HepG2 (cell line): ENCODE measurements around the gene HES2. TPM values are rescaled to one million over a fixed set of nuclear protein-coding genes. Genes with fewer than 3 reads are reported as not detected.

Experiments
- CENPT ChIP-seq: sonication (generic); formaldehyde crosslinking; IDR thresholded peaks from 2 replicates; pipeline ENCODE4 v1.8.0; 2022; ENCODE audit warnings: low read depth, mild to moderate bottlenecking, moderate library complexity, missing genetic modification reagents
- GFI1 ChIP-seq: sonication (generic); formaldehyde crosslinking; IDR thresholded peaks from 2 replicates; pipeline ENCODE4 v1.5.0; 2020; ENCODE audit warnings: missing genetic modification reagents, mild to moderate bottlenecking, borderline replicate concordance
- IRF2 ChIP-seq: IDR thresholded peaks from 2 replicates; pipeline ENCODE4 v1.6.1; 2018; ENCODE audit warnings: missing genetic modification reagents, missing compliant biosample characterization
- MEIS1 ChIP-seq: sonication (generic); formaldehyde crosslinking; IDR thresholded peaks from 2 replicates; pipeline ENCODE4 v1.9.0; 2021; ENCODE audit warnings: mild to moderate bottlenecking, missing genetic modification reagents, moderate library complexity, borderline replicate concordance
- MXI1 ChIP-seq: IDR thresholded peaks from 3 replicates; pipeline ENCODE4 v1.6.1; 2012; ENCODE audit warnings: low read depth, low read length, inconsistent platforms, borderline replicate concordance
- TMF1 ChIP-seq: sonication (generic); formaldehyde crosslinking; IDR thresholded peaks from 2 replicates; pipeline ENCODE4 v1.8.1; 2022; ENCODE audit warnings: low read depth, missing genetic modification reagents
- ZNF180 ChIP-seq: sonication (generic); formaldehyde crosslinking; IDR thresholded peaks from 2 replicates; pipeline ENCODE4 v1.4.0; 2020; ENCODE audit warnings: low read depth, missing genetic modification reagents, borderline replicate concordance
- ZSCAN25 ChIP-seq: sonication (generic); formaldehyde crosslinking; IDR thresholded peaks from 2 replicates; pipeline ENCODE4 v1.8.0; 2022; ENCODE audit warnings: mild to moderate bottlenecking, missing genetic modification reagents
- polyA plus RNA-seq, 8 experiments: library from polyadenylated mRNA; depleted of rRNA in 3 of 8; stranded (reverse) in 7 of 8; unstranded in 1 of 8; fragments of >200 nt; fragmentation: Illumina TruSeq in 4 of 8; extraction: Trizol in 4 of 8; gene quantifications; 2 replicates each; pipeline versions ENCODE4 v1.2.1 to v1.2.3, GENCODE V29; 2011 to 2016; ENCODE audit warnings: low read depth in 4 of 8, missing spikeins in 1 of 8, mixed read lengths in 1 of 8; ENCODE audit not compliant: insufficient read depth in 1 of 8
- total RNA-seq, 5 experiments: library from RNA; depleted of rRNA; stranded (reverse); fragments of >200 nt; fragmentation: Illumina TruSeq; extraction: Trizol; gene quantifications; 2 replicates each; pipeline ENCODE4 v1.2.3, GENCODE V29; 2016; ENCODE audit warnings: low read depth in 1 of 5
- TF ChIP-seq, protein P1 (sequence below): sonication (generic); formaldehyde crosslinking; IDR thresholded peaks from 2 replicates; pipeline ENCODE4 v1.8.0; 2022; ENCODE audit warnings: low read depth, missing genetic modification reagents
- TF ChIP-seq, protein P2 (sequence below): sonication (generic); formaldehyde crosslinking; IDR thresholded peaks from 2 replicates; pipeline ENCODE4 v1.5.0; 2020; ENCODE audit warnings: mild to moderate bottlenecking, missing genetic modification reagents, borderline replicate concordance
- TF ChIP-seq, protein P3 (sequence below): IDR thresholded peaks from 2 replicates; pipeline ENCODE4 v1.6.1; 2016; ENCODE audit warnings: mild to moderate bottlenecking
- TF ChIP-seq, protein P4 (sequence below): IDR thresholded peaks from 2 replicates; pipeline ENCODE4 v1.6.1; 2016; ENCODE audit warnings: missing biosample characterization, missing genetic modification reagents, low read depth
- TF ChIP-seq, protein P5 (sequence below): sonication (generic); formaldehyde crosslinking; IDR thresholded peaks from 2 replicates; pipeline ENCODE4 v1.8.1; 2022; ENCODE audit warnings: mild to moderate bottlenecking, missing genetic modification reagents
- TF ChIP-seq, protein P6 (sequence below): sonication (generic); formaldehyde crosslinking; IDR thresholded peaks from 2 replicates; pipeline ENCODE4 v1.5.0; 2020; ENCODE audit warnings: mild to moderate bottlenecking, missing genetic modification reagents
- TF ChIP-seq, protein P7 (sequence below): sonication (generic); formaldehyde crosslinking; IDR thresholded peaks from 2 replicates; pipeline ENCODE4 v1.5.1; 2020; ENCODE audit warnings: missing genetic modification reagents, mild to moderate bottlenecking, borderline replicate concordance

Gene HES2
- total and polyA plus RNA-seq, 2 of the 13 experiments (the other 11 are each of a cell fraction or from before 2014, with no cell fraction given), result 0.11 to 0.17 TPM

DNA sequence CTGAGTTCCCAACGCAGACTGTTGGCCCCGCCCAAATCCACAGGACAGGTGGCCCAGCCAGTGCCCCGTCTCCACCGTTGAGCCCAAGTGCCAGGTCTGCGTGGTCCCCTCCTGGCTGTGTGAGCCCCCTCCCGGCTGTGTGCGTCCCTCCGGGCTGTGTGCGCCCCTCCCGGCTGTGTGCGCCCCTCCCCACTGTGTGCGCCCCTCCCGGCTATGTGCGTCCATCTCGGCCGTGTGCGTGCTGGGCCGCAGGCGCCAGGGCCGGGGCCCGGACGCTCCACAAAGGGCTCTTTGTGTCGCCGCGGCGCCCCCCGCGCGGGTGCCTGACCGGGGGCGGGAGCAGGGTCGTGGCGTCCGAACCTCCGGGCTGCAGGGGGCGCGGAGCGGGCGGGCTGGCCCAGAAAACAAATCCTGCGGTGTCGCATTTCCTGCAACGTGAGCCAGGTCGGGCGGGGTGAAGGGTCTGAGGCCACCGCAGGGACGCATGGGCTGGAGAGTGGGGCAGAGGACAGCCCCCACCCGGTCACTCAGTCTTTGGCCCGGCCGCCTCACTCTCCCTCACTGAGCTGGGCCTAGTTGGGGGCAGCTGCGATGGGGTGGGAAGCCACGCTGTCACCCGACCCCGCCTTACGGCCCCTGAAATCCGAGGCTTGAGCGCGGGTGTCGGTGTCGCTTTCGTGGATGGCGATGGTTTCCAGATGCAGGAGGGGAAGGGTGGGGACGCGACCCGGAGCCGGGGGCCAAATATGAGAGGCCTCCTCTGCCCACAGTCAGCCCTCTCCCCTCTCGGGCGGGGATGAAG, 27.5 kb upstream of the HES2 start (continued):
- TF ChIP-seq, protein P1, sequence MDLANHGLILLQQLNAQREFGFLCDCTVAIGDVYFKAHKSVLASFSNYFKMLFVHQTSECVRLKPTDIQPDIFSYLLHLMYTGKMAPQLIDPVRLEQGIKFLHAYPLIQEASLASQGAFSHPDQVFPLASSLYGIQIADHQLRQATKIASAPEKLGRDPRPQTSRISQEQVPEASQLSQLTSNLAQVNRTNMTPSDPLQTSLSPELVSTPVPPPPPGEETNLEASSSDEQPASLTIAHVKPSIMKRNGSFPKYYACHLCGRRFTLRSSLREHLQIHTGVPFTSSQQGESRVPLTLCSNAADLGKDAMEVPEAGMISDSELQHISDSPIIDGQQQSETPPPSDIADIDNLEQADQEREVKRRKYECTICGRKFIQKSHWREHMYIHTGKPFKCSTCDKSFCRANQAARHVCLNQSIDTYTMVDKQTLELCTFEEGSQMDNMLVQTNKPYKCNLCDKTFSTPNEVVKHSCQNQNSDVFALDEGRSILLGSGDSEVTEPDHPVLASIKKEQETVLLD (CRISPR knock-in tag), result peak; percentile 87
- TF ChIP-seq ZSCAN25 (CRISPR knock-in tag) (peak; percentile 88; the same call in 1 of the 2 replicates), MXI1 (no peak; the same call in 2 of the 3 replicates), ZNF180 (CRISPR knock-in tag) (no peak), IRF2 (CRISPR knock-in tag) (peak; percentile 71; the same call in 1 of the 2 replicates), MEIS1 (peak; percentile 71; the same call in 1 of the 2 replicates), TMF1 (peak; percentile 81; the same call in 1 of the 2 replicates), GFI1 (CRISPR knock-in tag) (peak; percentile 73; the same call in 1 of the 2 replicates), CENPT (0 out of 2 replicates have a peak, but pooled peaks have one; percentile 10)
- TF ChIP-seq, protein P2, sequence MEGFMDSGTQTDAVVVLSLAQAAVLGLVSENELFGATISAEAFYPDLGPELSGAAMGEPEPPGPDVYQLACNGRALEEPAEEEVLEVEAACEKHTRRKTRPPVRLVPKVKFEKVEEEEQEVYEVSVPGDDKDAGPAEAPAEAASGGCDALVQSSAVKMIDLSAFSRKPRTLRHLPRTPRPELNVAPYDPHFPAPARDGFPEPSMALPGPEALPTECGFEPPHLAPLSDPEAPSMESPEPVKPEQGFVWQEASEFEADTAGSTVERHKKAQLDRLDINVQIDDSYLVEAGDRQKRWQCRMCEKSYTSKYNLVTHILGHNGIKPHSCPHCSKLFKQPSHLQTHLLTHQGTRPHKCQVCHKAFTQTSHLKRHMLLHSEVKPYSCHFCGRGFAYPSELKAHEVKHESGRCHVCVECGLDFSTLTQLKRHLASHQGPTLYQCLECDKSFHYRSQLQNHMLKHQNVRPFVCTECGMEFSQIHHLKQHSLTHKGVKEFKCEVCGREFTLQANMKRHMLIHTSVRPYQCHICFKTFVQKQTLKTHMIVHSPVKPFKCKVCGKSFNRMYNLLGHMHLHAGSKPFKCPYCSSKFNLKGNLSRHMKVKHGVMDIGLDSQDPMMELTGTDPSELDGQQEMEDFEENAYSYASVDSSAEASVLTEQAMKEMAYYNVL (CRISPR knock-in tag), result 0 out of 2 replicates have a peak, but pooled peaks have one; percentile 40
- TF ChIP-seq, protein P3, sequence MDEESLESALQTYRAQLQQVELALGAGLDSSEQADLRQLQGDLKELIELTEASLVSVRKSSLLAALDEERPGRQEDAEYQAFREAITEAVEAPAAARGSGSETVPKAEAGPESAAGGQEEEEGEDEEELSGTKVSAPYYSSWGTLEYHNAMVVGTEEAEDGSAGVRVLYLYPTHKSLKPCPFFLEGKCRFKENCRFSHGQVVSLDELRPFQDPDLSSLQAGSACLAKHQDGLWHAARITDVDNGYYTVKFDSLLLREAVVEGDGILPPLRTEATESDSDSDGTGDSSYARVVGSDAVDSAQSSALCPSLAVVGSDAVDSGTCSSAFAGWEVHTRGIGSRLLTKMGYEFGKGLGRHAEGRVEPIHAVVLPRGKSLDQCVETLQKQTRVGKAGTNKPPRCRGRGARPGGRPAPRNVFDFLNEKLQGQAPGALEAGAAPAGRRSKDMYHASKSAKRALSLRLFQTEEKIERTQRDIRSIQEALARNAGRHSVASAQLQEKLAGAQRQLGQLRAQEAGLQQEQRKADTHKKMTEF (CRISPR knock-in tag), result peak; percentile 45
- TF ChIP-seq, protein P4, sequence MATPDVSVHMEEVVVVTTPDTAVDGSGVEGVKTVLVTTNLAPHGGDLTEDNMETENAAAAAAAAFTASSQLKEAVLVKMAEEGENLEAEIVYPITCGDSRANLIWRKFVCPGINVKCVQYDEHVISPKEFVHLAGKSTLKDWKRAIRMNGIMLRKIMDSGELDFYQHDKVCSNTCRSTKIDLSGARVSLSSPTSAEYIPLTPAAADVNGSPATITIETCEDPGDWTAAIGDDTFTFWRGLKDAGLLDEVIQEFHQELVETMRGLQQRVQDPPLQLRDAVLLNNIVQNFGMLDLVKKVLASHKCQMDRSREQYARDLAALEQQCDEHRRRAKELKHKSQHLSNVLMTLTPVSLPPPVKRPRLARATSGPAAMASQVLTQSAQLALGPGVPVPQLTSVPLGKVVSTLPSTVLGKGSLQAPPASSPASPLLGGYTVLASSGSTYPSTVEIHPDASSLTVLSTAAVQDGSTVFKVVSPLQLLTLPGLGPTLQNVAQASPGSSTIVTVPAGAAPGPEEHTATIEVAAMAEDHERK, result peak; percentile 59
- TF ChIP-seq, protein P5, sequence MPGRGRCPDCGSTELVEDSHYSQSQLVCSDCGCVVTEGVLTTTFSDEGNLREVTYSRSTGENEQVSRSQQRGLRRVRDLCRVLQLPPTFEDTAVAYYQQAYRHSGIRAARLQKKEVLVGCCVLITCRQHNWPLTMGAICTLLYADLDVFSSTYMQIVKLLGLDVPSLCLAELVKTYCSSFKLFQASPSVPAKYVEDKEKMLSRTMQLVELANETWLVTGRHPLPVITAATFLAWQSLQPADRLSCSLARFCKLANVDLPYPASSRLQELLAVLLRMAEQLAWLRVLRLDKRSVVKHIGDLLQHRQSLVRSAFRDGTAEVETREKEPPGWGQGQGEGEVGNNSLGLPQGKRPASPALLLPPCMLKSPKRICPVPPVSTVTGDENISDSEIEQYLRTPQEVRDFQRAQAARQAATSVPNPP (CRISPR knock-in tag), result no peak
- TF ChIP-seq, protein P6, sequence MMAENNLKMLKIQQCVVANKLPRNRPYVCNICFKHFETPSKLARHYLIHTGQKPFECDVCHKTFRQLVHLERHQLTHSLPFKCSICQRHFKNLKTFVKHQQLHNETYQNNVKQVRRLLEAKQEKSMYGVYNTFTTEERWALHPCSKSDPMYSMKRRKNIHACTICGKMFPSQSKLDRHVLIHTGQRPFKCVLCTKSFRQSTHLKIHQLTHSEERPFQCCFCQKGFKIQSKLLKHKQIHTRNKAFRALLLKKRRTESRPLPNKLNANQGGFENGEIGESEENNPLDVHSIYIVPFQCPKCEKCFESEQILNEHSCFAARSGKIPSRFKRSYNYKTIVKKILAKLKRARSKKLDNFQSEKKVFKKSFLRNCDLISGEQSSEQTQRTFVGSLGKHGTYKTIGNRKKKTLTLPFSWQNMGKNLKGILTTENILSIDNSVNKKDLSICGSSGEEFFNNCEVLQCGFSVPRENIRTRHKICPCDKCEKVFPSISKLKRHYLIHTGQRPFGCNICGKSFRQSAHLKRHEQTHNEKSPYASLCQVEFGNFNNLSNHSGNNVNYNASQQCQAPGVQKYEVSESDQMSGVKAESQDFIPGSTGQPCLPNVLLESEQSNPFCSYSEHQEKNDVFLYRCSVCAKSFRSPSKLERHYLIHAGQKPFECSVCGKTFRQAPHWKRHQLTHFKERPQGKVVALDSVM, result peak; percentile 55; the same call in 1 of the 2 replicates
- TF ChIP-seq, protein P7, sequence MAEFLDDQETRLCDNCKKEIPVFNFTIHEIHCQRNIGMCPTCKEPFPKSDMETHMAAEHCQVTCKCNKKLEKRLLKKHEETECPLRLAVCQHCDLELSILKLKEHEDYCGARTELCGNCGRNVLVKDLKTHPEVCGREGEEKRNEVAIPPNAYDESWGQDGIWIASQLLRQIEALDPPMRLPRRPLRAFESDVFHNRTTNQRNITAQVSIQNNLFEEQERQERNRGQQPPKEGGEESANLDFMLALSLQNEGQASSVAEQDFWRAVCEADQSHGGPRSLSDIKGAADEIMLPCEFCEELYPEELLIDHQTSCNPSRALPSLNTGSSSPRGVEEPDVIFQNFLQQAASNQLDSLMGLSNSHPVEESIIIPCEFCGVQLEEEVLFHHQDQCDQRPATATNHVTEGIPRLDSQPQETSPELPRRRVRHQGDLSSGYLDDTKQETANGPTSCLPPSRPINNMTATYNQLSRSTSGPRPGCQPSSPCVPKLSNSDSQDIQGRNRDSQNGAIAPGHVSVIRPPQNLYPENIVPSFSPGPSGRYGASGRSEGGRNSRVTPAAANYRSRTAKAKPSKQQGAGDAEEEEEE (CRISPR knock-in tag), result no peak
